Body of pancreas (tissue), 4 donors: ENCODE measurements around the gene MDFIC2. TPM values are rescaled to one million over a fixed set of nuclear protein-coding genes. Genes with fewer than 3 reads are reported as not detected.
"Not testable (repeated sequence)": the region's sequence is repeated elsewhere in the genome, so short reads cannot be mapped to it uniquely, and the experiment has no call there.

Experiments used
- ATAC-seq: fragments of 150-250 bp; one replicate; pipeline ENCODE4 v1.9.1; 2016
- DNase-seq, 4 donors: peaks; one replicate each; pipeline ENCODE4 v3.0.0-alpha.2; 2019
- H3K27ac ChIP-seq, 4 donors: fragments of 200-600 bp; sonication (generic); 1 replicate in 3 of 4; 2 replicates in 1 of 4; pipeline versions ENCODE4 v1.5.1 to v1.6.1; 2016 to 2019; ENCODE audit warnings: mild to moderate bottlenecking in 1 of 4, mixed read lengths in 1 of 4, moderate library complexity in 1 of 4
- H3K27me3 ChIP-seq, 2 donors: fragments of 200-600 bp; sonication (generic); one replicate each; pipeline ENCODE4 v1.6.0; 2016; ENCODE audit warnings: mild to moderate bottlenecking in 1 of 2
- H3K36me3 ChIP-seq, 2 donors: fragments of 200-600 bp; sonication (generic); replicated peaks in 1 of 2; 2 replicates each; pipeline ENCODE4 v1.5.1; 2016; ENCODE audit warnings: low read depth in 2 of 2; ENCODE audit not compliant: insufficient read depth in 1 of 2
- H3K4me1 ChIP-seq: fragments of 200-600 bp; sonication (generic); one replicate; pipeline ENCODE4 v1.6.0; 2016
- H3K4me3 ChIP-seq, 2 donors: fragments of 200-600 bp; sonication (generic); 1 replicate in 1 of 2; 2 replicates in 1 of 2; pipeline ENCODE4 v1.5.1; 2016 to 2019
- H3K9me3 ChIP-seq, 3 donors: fragments of 200-600 bp; sonication (generic); 1 replicate in 2 of 3; 2 replicates in 1 of 3; pipeline ENCODE4 v1.5.1; 2016
- POLR2A ChIP-seq, 3 donors: fragments of 450-650 bp; IDR thresholded peaks; one replicate each; pipeline ENCODE4 v1.6.1; 2016; ENCODE audit warnings: antibody characterized with exemption in 3 of 3, mild to moderate bottlenecking in 2 of 3
- WGBS, 2 donors: methylation state at CpG; one replicate each; pipeline ENCODE4 v1.1.5; 2017; 5-methylcytosine and 5-hydroxymethylcytosine counted together
- intact Hi-C: fragments of 100-400 bp; cut with DNase I; formaldehyde crosslinking; loops from one replicate; pipeline ENCODE4 v1.15.1; 2023
- total RNA-seq, 2 donors: library from RNA; depleted of rRNA; stranded (reverse); fragments of >200 nt; gene quantifications; one replicate each; pipeline ENCODE4 v1.1.0, GENCODE V29; 2016
- TF ChIP-seq, protein P1 (sequence below), 7 experiments: fragments of 450-650 bp in 4 of 7; fragments of 200-600 bp in 3 of 7; sonication (generic) in 3 of 7; IDR thresholded peaks; one replicate each; pipeline ENCODE4 v1.5.1; 2016 to 2019; ENCODE audit warnings: antibody characterized with exemption in 7 of 7

The MDFIC2 gene
- total RNA-seq, 2 donors from 2014 or later = not detected

GRCh38 chr3:70352215-70352614 lies 39.8 kb upstream of the MDFIC2 start:
- Histone ChIP-seq H3K4me1 (no peaks in the 10 kb centered on the region), H3K36me3 (no peaks in the 10 kb centered on the region), H3K9me3 (no peaks in the 10 kb centered on the region), H3K27me3 (no peaks in the 10 kb centered on the region), H3K4me3 (no peak overlapping the region), H3K27ac (no peak overlapping the region)
- DNase-seq (no peak), ATAC-seq (no peak)
- intact Hi-C loops = no loop called here
- TF ChIP-seq, protein P1, sequence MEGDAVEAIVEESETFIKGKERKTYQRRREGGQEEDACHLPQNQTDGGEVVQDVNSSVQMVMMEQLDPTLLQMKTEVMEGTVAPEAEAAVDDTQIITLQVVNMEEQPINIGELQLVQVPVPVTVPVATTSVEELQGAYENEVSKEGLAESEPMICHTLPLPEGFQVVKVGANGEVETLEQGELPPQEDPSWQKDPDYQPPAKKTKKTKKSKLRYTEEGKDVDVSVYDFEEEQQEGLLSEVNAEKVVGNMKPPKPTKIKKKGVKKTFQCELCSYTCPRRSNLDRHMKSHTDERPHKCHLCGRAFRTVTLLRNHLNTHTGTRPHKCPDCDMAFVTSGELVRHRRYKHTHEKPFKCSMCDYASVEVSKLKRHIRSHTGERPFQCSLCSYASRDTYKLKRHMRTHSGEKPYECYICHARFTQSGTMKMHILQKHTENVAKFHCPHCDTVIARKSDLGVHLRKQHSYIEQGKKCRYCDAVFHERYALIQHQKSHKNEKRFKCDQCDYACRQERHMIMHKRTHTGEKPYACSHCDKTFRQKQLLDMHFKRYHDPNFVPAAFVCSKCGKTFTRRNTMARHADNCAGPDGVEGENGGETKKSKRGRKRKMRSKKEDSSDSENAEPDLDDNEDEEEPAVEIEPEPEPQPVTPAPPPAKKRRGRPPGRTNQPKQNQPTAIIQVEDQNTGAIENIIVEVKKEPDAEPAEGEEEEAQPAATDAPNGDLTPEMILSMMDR (IDR thresholded peaks at IDR 0.05) = no peak
- TF ChIP-seq POLR2A (IDR thresholded peaks at IDR 0.05) = no peak

DNA sequence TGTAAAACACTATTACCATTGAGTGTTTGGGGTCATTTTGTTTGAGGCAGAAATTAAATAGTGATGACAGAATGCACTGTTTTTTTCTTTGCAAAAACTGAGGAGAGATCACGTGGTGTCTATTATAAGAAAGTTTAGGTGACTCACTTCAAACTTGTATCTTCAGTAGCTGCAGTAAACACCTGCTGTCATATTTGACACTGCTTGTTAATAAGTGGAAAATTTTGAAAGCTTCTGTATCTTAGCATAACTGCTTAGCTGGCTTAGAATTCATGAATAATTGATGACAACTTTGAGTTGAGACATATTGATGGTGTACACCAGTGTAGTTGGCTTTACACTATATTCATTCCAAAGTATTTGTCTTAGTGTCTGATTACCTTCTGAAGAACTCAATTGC lies 29.7 kb upstream of the MDFIC2 start:
- WGBS, 2 donors = 33 to 40% methylated on average over 1 of the region's 1 CpG
- no peaks in the 10 kb centered on the region for H3K9me3 ChIP-seq
- no peaks in the 10 kb centered on the region for H3K36me3 ChIP-seq
- DNase-seq (no peak), ATAC-seq (no peak)
- TF ChIP-seq POLR2A (IDR thresholded peaks at IDR 0.05) = no peak
- TF ChIP-seq, protein P1 (IDR thresholded peaks at IDR 0.05) = no peak
- H3K27me3 ChIP-seq = no peaks in the 10 kb centered on the region
- no peaks in the 10 kb centered on the region for H3K4me1 ChIP-seq
- intact Hi-C loops = no loop called here
- H3K4me3 ChIP-seq = no peak overlapping the region
- H3K27ac ChIP-seq = no peak overlapping the region

- 83 to 84% methylated on average over 1 of the region's 1 CpG for WGBS, 2 donors
- intact Hi-C loops, ATAC-seq, DNase-seq, H3K4me1 ChIP-seq, H3K36me3 ChIP-seq, H3K27me3 ChIP-seq, H3K9me3 ChIP-seq, H3K4me3 ChIP-seq, H3K27ac ChIP-seq: not testable (repeated sequence)
These were observed 24.4 kb upstream of the MDFIC2 start for GRCh38 chr3:70336885-70337284.

GRCh38 chr3:70333080-70333479 lies 20.6 kb upstream of the MDFIC2 start:
- Histone ChIP-seq H3K4me1 (no peaks in the 10 kb centered on the region), H3K9me3 (no peaks in the 10 kb centered on the region), H3K27ac (no peak overlapping the region), H3K27me3 (no peaks in the 10 kb centered on the region), H3K36me3 (no peaks in the 10 kb centered on the region), H3K4me3 (no peak overlapping the region)
- TF ChIP-seq, protein P1 (IDR thresholded peaks at IDR 0.05) = no peak
- no peak for TF ChIP-seq POLR2A (IDR thresholded peaks at IDR 0.05)
- WGBS, 2 donors = 67 to 80% methylated on average over 3 of the region's 3 CpGs
- intact Hi-C loops = no loop called here
- DNase-seq (no peak), ATAC-seq (no peak)

DNA sequence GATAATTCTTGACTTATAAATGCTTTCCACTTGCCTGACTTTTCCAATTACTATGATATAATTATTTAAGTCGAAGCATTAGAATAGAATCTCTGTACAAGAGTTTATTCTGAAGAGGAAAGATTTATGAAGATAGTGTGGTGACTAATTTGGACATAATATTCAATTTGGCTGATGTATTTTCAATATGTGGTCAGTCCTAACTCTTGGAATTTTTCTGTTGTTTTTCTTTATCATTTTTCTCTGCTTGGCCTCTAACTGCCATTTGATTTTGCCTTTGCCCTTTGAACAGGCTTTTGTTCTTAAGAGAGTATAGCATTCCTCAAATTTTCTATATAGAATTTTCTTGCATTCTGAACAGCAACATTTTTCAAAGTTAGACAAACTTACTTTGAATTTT lies 2.6 kb upstream of the MDFIC2 start:
- DNase-seq (no peak), ATAC-seq (no peak)
- peaks cover 0 to 11% (median 0%) of the 10 kb centered on the region in 3 donors for H3K9me3 ChIP-seq
- no peaks in the 10 kb centered on the region for H3K27me3 ChIP-seq
- no peak overlapping the region for H3K27ac ChIP-seq
- H3K4me1 ChIP-seq = no peaks in the 10 kb centered on the region
- TF ChIP-seq POLR2A (IDR thresholded peaks at IDR 0.05) = no peak
- TF ChIP-seq, protein P1 (IDR thresholded peaks at IDR 0.05) = no peak
- H3K4me3 ChIP-seq = no peak overlapping the region
- intact Hi-C loops = no loop called here
- H3K36me3 ChIP-seq = no peaks in the 10 kb centered on the region
- 60 to 61% methylated on average over 1 of the region's 1 CpG for WGBS, 2 donors
